K562 (cell line): ENCODE measurements around the gene RANBP3. TPM values are rescaled to one million over a fixed set of nuclear protein-coding genes. Genes with fewer than 3 reads are reported as not detected.
A peak's percentile ranks its signal among the peaks of the same experiment; 100 is the strongest.

Experiments used
- AFF1 ChIP-seq, 2 experiments: fragments of 450-650 bp; IDR thresholded peaks; 2 replicates each; pipeline ENCODE4 v1.6.1; 2018; ENCODE audit warnings: mild to moderate bottlenecking in 2 of 2, low read depth in 1 of 2; ENCODE audit not compliant: partially characterized antibody in 2 of 2
- ATF2 ChIP-seq: sonication (generic); formaldehyde crosslinking; IDR thresholded peaks from 2 replicates; pipeline ENCODE4 v1.8.1; 2022; ENCODE audit warnings: missing genetic modification reagents
- CC2D1A ChIP-seq: fragments of 450-650 bp; IDR thresholded peaks from 2 replicates; pipeline ENCODE4 v1.6.1; 2017; ENCODE audit warnings: mild to moderate bottlenecking
- CCNT2 ChIP-seq: IDR thresholded peaks from 2 replicates; pipeline ENCODE4 v1.6.1; 2011; ENCODE audit warnings: borderline replicate concordance, low read depth, mild to moderate bottlenecking, moderate library complexity, mixed read lengths, low read length; ENCODE audit not compliant: insufficient read length; ENCODE audit errors: extremely low read depth
- CHD1 ChIP-seq: fragments of 200-600 bp; sonication (generic); IDR thresholded peaks from one replicate; pipeline ENCODE4 v1.6.1; 2012; ENCODE audit warnings: mild to moderate bottlenecking, moderate library complexity, low read length, inconsistent platforms
- E2F1 ChIP-seq: sonication (generic); formaldehyde crosslinking; IDR thresholded peaks from 2 replicates; pipeline ENCODE4 v1.8.1; 2023; ENCODE audit warnings: mild to moderate bottlenecking, missing genetic modification reagents, moderate library complexity
- FOXK1 ChIP-seq: sonication (generic); formaldehyde crosslinking; IDR thresholded peaks from 2 replicates; pipeline ENCODE4 v1.8.0; 2022; ENCODE audit warnings: missing genetic modification reagents, mild to moderate bottlenecking, borderline replicate concordance
- GATAD2B ChIP-seq: fragments of 450-650 bp; IDR thresholded peaks from 2 replicates; pipeline ENCODE4 v1.6.1; 2017; ENCODE audit warnings: mild to moderate bottlenecking, borderline replicate concordance
- HMGXB4 ChIP-seq: sonication (generic); formaldehyde crosslinking; IDR thresholded peaks from 2 replicates; pipeline ENCODE4 v1.8.1; 2023; ENCODE audit warnings: mild to moderate bottlenecking, missing genetic modification reagents
- MAX ChIP-seq: sonication (generic); formaldehyde crosslinking; IDR thresholded peaks from 2 replicates; pipeline ENCODE4 v1.9.0; 2022; ENCODE audit warnings: mild to moderate bottlenecking, missing genetic modification reagents
- RBM22 ChIP-seq: fragments of 200-400 bp; formaldehyde crosslinking; IDR thresholded peaks from 2 replicates; pipeline ENCODE4 v1.6.1; 2018; ENCODE audit warnings: low read length, low read depth; ENCODE audit not compliant: poor library complexity, severe bottlenecking
- SAP30 ChIP-seq: fragments of 200-600 bp; sonication (generic); IDR thresholded peaks from 2 replicates; pipeline ENCODE4 v1.6.1; 2012; ENCODE audit warnings: borderline replicate concordance, low read depth, mild to moderate bottlenecking, moderate library complexity, low read length, control low read depth, inconsistent platforms; ENCODE audit not compliant: insufficient read depth, poor library complexity, severe bottlenecking
- ZBTB33 ChIP-seq: sonication (generic); formaldehyde crosslinking; IDR thresholded peaks from 2 replicates; pipeline ENCODE4 v1.8.1; 2023; ENCODE audit warnings: mild to moderate bottlenecking, missing genetic modification reagents
- ZNF316 ChIP-seq: fragments of 450-650 bp; IDR thresholded peaks from 2 replicates; pipeline ENCODE4 v1.6.1; 2016
- ZNF717 ChIP-seq: fragments of 250-450 bp; sonication (Bioruptor Pico); IDR thresholded peaks from 2 replicates; pipeline ENCODE4 v1.5.0; 2021
- polyA plus RNA-seq, 8 experiments: library from polyadenylated mRNA; depleted of rRNA in 4 of 8; stranded (reverse) in 5 of 8; unstranded in 3 of 8; fragments of >200 nt; fragmentation: Nextera tagmentation in 2 of 8; fragmentation: Illumina TruSeq in 1 of 8; extraction: Ambion mirVana in 2 of 8; extraction: Trizol in 1 of 8; gene quantifications; 2 replicates each; pipeline versions ENCODE4 v1.2.1 to v1.2.3, GENCODE V29; 2011 to 2014; ENCODE audit warnings: inconsistent platforms in 1 of 8, missing spikeins in 1 of 8
- total RNA-seq, 7 experiments: library from RNA; depleted of rRNA in 6 of 7; stranded (reverse); fragments of >200 nt in 6 of 7; fragmentation: Illumina TruSeq in 2 of 7; extraction: Trizol in 2 of 7; gene quantifications; 2 replicates each; pipeline versions ENCODE4 v1.2.1 to v1.2.3, GENCODE V29; 2011 to 2021; ENCODE audit warnings: low replicate concordance in 1 of 7

RANBP3 gene
- total and polyA plus RNA-seq, 9 of the 15 experiments (the other 6 are each of a cell fraction or from before 2014, with no cell fraction given) = 0.90 to 95.1 (median 63.2) TPM

GRCh38 chr19:5903624-5904351 lies 74.2 kb downstream of the RANBP3 start, which contains the start of gene NDUFA11 (continued):
- TF ChIP-seq E2F1 (CRISPR knock-in tag) = peak; percentile 95
- TF ChIP-seq HMGXB4 (CRISPR knock-in tag) = peak; percentile 74; the same call in 1 of the 2 replicates
- TF ChIP-seq CC2D1A = 0 out of 2 replicates have a peak, but pooled peaks have one; percentile 16
- TF ChIP-seq MAX (CRISPR knock-in tag) = peak; percentile 97
- peak; percentile 67 for TF ChIP-seq CCNT2
- TF ChIP-seq ZNF316 = no peak
- no peak for TF ChIP-seq RBM22
- TF ChIP-seq ATF2 (CRISPR knock-in tag) = no peak
- TF ChIP-seq SAP30 = peak; percentile 70
- TF ChIP-seq AFF1 (IDR thresholded peaks at IDR 0.05; ENCODE audit: low read depth in 1 of 2, partially characterized antibody in 2 of 2) = peak in 1 of 2 experiments; percentile 85
- peak; percentile 82 for TF ChIP-seq ZBTB33 (CRISPR knock-in tag)
- no peak for TF ChIP-seq CHD1
- no peak for TF ChIP-seq GATAD2B
- TF ChIP-seq FOXK1 (CRISPR knock-in tag) = 0 out of 2 replicates have a peak, but pooled peaks have one; percentile 27
- no peak for TF ChIP-seq ZNF717 (CRISPR knock-in tag)
